Cardiac ventricle fibroblast (primary cell): ENCODE results near the gene KIAA2012. TPM values are rescaled to one million over a fixed set of nuclear protein-coding genes. Genes with fewer than 3 reads are reported as not detected.

Source experiments
- total RNA-seq: library from RNA; depleted of rRNA; stranded (reverse); fragments of >200 nt; gene quantifications from 2 replicates; pipeline ENCODE4 v1.2.3, GENCODE V29; 2015

KIAA2012 gene
- total RNA-seq: 0.15 TPM in 1 of 2 replicates, not detected in the other

GRCh38 chr2:202072737-202073401, at the start of gene KIAA2012:
Gene KIAA2012, plus strand, starts transcription at chr2:202073255. Its CDS starts 373 bp downstream, at chr2:202073628.

GRCh38 chr2:202033317-202034248, 39.5 kb upstream of the KIAA2012 start, which contains the start of gene FZD7:
Gene FZD7, plus strand, starts transcription at chr2:202033855. Its CDS starts 793 bp downstream, at chr2:202034648.

GRCh38 chr2:202238234-202239197, 165.5 kb downstream of the KIAA2012 start, which contains the start of gene SUMO1:
Gene SUMO1, minus strand, starts transcription at chr2:202238597. Its CDS starts 146 bp downstream, at chr2:202238451.

Other genes with a start within 250 kb of the KIAA2012 start
- gene FZD7, start 39.4 kb upstream of the KIAA2012 start, total RNA-seq: 24.4 TPM in 2 replicates
- 55.0 and 62.2 TPM in 2 replicates for gene SUMO1, start 165.3 kb downstream of the KIAA2012 start, total RNA-seq
- 34.9 and 35.5 TPM in 2 replicates for gene NOP58, start 192.5 kb downstream of the KIAA2012 start, total RNA-seq